B cell (primary cell): ENCODE results near the gene MGST1. TPM values are rescaled to one million over a fixed set of nuclear protein-coding genes. Genes with fewer than 3 reads are reported as not detected.

ENCODE experiments used
- ATAC-seq: fragments of 200-7000 bp; cut with Tn5 transposase; one replicate; pipeline ENCODE4 v1.10.0; 2021; ENCODE audit warnings: low read depth, mild to moderate bottlenecking, moderate number of reproducible peaks, moderate library complexity
- CTCF ChIA-PET: fragments of 350-600 bp; sonication (Branson Sonifier 250); formaldehyde crosslinking; loops from one replicate; lab custom pipeline; 2021; ENCODE audit warnings: antibody characterized with exemption, inconsistent platforms; lab: Charles Lee
- POLR2A ChIA-PET: fragments of 350-600 bp; sonication (Branson Sonifier 250); formaldehyde crosslinking; loops from one replicate; lab custom pipeline; 2021; ENCODE audit warnings: antibody characterized with exemption; lab: Charles Lee
- DNase-seq: peaks from one replicate; pipeline ENCODE4 v3.0.0; 2013
- H2AFZ ChIP-seq: 2 replicates; pipeline ENCODE4 v1.6.1; 2012; ENCODE audit warnings: mild to moderate bottlenecking, low read depth, low read length; ENCODE audit not compliant: insufficient read depth, poor library complexity, severe bottlenecking
- H3K27ac ChIP-seq, 2 donors: 1 replicate in 1 of 2; 2 replicates in 1 of 2; pipeline ENCODE4 v1.5.1; 2012 to 2013; ENCODE audit warnings: low read length in 2 of 2, mild to moderate bottlenecking in 2 of 2, moderate library complexity in 1 of 2
- H3K27me3 ChIP-seq, 4 experiments: fragments of 200-600 bp in 1 of 4; sonication (generic) in 1 of 4; replicated peaks in 1 of 4; 1 replicate in 2 of 4; 2 replicates in 2 of 4; pipeline versions ENCODE4 v1.6.1 to v1.7.0; 2013 to 2016; ENCODE audit warnings: low read length in 3 of 4, mild to moderate bottlenecking in 2 of 4, mixed read lengths in 1 of 4, moderate library complexity in 1 of 4; ENCODE audit not compliant: insufficient read depth in 4 of 4, control insufficient read depth in 3 of 4; ENCODE audit errors: control extremely low read depth in 1 of 4
- H3K36me3 ChIP-seq, 2 experiments: replicated peaks in 1 of 2; 1 replicate in 1 of 2; 2 replicates in 1 of 2; pipeline versions ENCODE4 v1.6.1 to v1.7.1; 2013; ENCODE audit warnings: low read length in 1 of 2; ENCODE audit not compliant: insufficient read depth in 2 of 2, control insufficient read depth in 1 of 2; ENCODE audit errors: control extremely low read depth in 1 of 2, extremely low read depth in 1 of 2
- H3K4me1 ChIP-seq, 2 donors: fragments of 200-600 bp in 1 of 2; sonication (generic) in 1 of 2; 1 replicate in 1 of 2; 2 replicates in 1 of 2; pipeline versions ENCODE4 v1.5.1 to v1.6.1; 2013 to 2017; ENCODE audit warnings: low read length in 2 of 2; ENCODE audit not compliant: control insufficient read depth in 2 of 2, insufficient read depth in 2 of 2
- H3K4me2 ChIP-seq: replicated peaks from 2 replicates; pipeline ENCODE3; 2012; ENCODE audit warnings: mild to moderate bottlenecking, low read depth, low read length; ENCODE audit not compliant: poor library complexity, severe bottlenecking
- H3K4me3 ChIP-seq, 5 experiments: fragments of 200-600 bp in 1 of 5; sonication (generic) in 1 of 5; 1 replicate in 3 of 5; 2 replicates in 2 of 5; pipeline versions ENCODE4 v1.5.1 to v1.7.0; 2011 to 2016; ENCODE audit warnings: low read length in 4 of 5, mild to moderate bottlenecking in 4 of 5, low read depth in 2 of 5, control low read depth in 1 of 5, moderate library complexity in 1 of 5; ENCODE audit not compliant: insufficient read depth in 1 of 5; ENCODE audit errors: control extremely low read depth in 1 of 5, extremely low read depth in 1 of 5
- H3K79me2 ChIP-seq: fragments of 200-600 bp; sonication (generic); one replicate; pipeline ENCODE4 v1.6.0; 2016; ENCODE audit warnings: low read length; ENCODE audit not compliant: control insufficient read depth, insufficient read depth
- H3K9ac ChIP-seq: fragments of 200-600 bp; sonication (generic); 2 replicates; pipeline ENCODE4 v1.6.1; 2017; ENCODE audit warnings: mild to moderate bottlenecking, low read length, moderate library complexity
- H3K9me3 ChIP-seq, 3 donors: one replicate each; pipeline versions ENCODE4 v1.6.1 to v1.7.1; 2013; ENCODE audit warnings: low read length in 2 of 3; ENCODE audit not compliant: control insufficient read depth in 2 of 3, insufficient read depth in 1 of 3; ENCODE audit errors: control extremely low read depth in 1 of 3
- H4K20me1 ChIP-seq: 2 replicates; pipeline ENCODE4 v1.6.0; 2012; ENCODE audit warnings: mild to moderate bottlenecking, low read length; ENCODE audit not compliant: insufficient read depth, control insufficient read depth, poor library complexity, severe bottlenecking
- H3K27ac Mint-ChIP-seq: one replicate; pipeline ENCODE4 v1.8.0; 2021; ENCODE audit warnings: mixed read lengths
- H3K27me3 Mint-ChIP-seq: one replicate; pipeline ENCODE4 v1.8.0; 2021; ENCODE audit warnings: mixed read lengths
- H3K4me1 Mint-ChIP-seq: one replicate; pipeline ENCODE4 v1.8.0; 2021; ENCODE audit warnings: mixed read lengths
- H3K4me3 Mint-ChIP-seq: one replicate; pipeline ENCODE4 v1.8.0; 2021; ENCODE audit warnings: mixed read lengths
- H3K9me3 Mint-ChIP-seq: one replicate; pipeline ENCODE4 v1.8.0; 2022; ENCODE audit warnings: mixed read lengths; ENCODE audit not compliant: insufficient read depth
- EZH2 ChIP-seq: IDR thresholded peaks from 2 replicates; pipeline ENCODE4 v1.6.1; 2012; ENCODE audit warnings: borderline replicate concordance, low read depth, mild to moderate bottlenecking, moderate library complexity, low read length; ENCODE audit not compliant: insufficient read depth, poor library complexity, severe bottlenecking
- whole genome bisulfite sequencing: methylation state at CpG from one replicate; pipeline ENCODE4 v1.1.5; 2013; ENCODE audit warnings: missing lambda C conversion rate; ENCODE audit not compliant: insufficient coverage; 5-methylcytosine and 5-hydroxymethylcytosine counted together
- intact Hi-C: fragments of 100-400 bp; cut with micrococcal nuclease; formaldehyde crosslinking; loops from one replicate; pipeline ENCODE4 v1.10.0; 2022
- polyA plus RNA-seq: library from polyadenylated mRNA; depleted of rRNA; stranded (reverse); fragments of >200 nt; gene quantifications from 2 replicates; pipeline ENCODE4 v1.2.3, GENCODE V29; 2012
- total RNA-seq, 2 donors: library from RNA; stranded (reverse); fragments of 120-200 nt in 1 of 2; gene quantifications; 1 replicate in 1 of 2; 2 replicates in 1 of 2; pipeline versions ENCODE4 v1.2.3 to v1.2.4, GENCODE V29; 2013 to 2022
- TF ChIP-seq, protein P1 (sequence below): fragments of 200-600 bp; IDR thresholded peaks from one replicate; pipeline ENCODE4 v1.8.0; 2022; ENCODE audit warnings: antibody characterized with exemption, mild to moderate bottlenecking

MGST1 gene
- total and polyA plus RNA-seq, 2 donors (not counting 1 experiment from before 2014, with no cell fraction given) = 0.25 TPM; not detected in 1

DNA sequence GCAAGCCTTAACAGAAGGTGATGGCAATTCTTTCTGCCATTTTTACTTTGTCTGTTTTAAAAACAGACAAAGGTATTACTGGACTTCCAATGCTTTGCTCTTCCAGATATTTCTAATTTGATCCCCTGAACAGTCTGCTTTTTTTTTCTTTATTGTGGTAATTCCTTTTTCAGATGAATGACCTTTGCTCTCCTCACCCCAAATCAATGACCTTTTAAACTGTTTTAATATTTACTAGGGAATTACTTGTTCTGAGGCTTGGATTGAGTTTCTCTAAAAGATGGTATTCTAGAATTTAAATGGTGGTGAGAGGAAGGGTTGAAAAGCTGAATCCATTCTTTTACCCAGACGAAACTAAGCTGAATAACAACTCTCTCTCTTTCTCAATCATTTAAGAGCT is 2.3 kb upstream of the MGST1 start:
- H3K4me1 Mint-ChIP-seq = peaks cover 2% of the 10 kb centered on the region
- Histone ChIP-seq H3K4me3 (no peak overlapping the region), H3K27me3 (peaks cover 0 to 7% (median 0%) of the 10 kb centered on the region in 4 experiments), H4K20me1 (no peaks in the 10 kb centered on the region), H3K27ac (no peak overlapping the region), H3K4me1 (no peaks in the 10 kb centered on the region), H3K9me3 (peaks cover 0 to 3% (median 0%) of the 10 kb centered on the region in 3 donors), H3K36me3 (no peaks in the 10 kb centered on the region), H3K79me2 (no peaks in the 10 kb centered on the region), H3K4me2 (no peak overlapping the region), H3K9ac (no peak overlapping the region), H2AFZ (no peak overlapping the region)
- TF ChIP-seq EZH2 = no peak
- TF ChIP-seq, protein P1, sequence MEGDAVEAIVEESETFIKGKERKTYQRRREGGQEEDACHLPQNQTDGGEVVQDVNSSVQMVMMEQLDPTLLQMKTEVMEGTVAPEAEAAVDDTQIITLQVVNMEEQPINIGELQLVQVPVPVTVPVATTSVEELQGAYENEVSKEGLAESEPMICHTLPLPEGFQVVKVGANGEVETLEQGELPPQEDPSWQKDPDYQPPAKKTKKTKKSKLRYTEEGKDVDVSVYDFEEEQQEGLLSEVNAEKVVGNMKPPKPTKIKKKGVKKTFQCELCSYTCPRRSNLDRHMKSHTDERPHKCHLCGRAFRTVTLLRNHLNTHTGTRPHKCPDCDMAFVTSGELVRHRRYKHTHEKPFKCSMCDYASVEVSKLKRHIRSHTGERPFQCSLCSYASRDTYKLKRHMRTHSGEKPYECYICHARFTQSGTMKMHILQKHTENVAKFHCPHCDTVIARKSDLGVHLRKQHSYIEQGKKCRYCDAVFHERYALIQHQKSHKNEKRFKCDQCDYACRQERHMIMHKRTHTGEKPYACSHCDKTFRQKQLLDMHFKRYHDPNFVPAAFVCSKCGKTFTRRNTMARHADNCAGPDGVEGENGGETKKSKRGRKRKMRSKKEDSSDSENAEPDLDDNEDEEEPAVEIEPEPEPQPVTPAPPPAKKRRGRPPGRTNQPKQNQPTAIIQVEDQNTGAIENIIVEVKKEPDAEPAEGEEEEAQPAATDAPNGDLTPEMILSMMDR = no peak
- no CpG with 5 or more reads among the region's 1 CpG for WGBS
- no peak overlapping the region for H3K4me3 Mint-ChIP-seq
- intact Hi-C loops = no loop called here
- ChIA-PET CTCF (no interaction called here), POLR2A (no interaction called here)
- H3K27ac Mint-ChIP-seq = no peak overlapping the region
- peaks cover 22% of the 10 kb centered on the region for H3K27me3 Mint-ChIP-seq
- no peak for ATAC-seq
- DNase-seq = no peak
- no peaks in the 10 kb centered on the region for H3K9me3 Mint-ChIP-seq

DNA sequence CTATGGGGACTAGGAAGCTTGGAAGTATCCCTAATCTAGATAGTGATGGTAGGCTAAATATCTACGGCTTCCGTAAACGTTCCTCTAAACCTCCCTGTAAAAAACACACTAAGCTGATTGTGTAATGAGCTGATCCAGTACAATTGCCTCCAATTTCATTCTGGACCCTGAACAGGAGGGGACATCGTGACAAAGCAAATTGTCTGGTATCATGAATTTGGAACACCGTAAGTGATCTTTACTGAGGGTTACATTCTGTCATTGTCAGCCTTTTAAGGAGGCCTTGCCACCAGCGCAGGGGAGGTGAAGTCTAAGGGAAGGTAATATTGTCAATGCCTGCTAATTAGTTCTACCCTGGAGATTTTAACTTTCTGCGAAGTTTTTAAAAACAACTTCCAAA is 487 bp upstream of the MGST1 start:
- no peak for DNase-seq
- CTCF ChIA-PET = no interaction called here
- POLR2A ChIA-PET = no interaction called here
- H3K27ac ChIP-seq = no peak overlapping the region
- no peak overlapping the region for H3K4me3 Mint-ChIP-seq
- H3K36me3 ChIP-seq = no peaks in the 10 kb centered on the region
- TF ChIP-seq, protein P1 = no peak
- no peak for TF ChIP-seq EZH2
- WGBS = 50% methylated on average over 2 of the region's 7 CpGs
- no peaks in the 10 kb centered on the region for H3K9me3 Mint-ChIP-seq
- intact Hi-C loops = no loop called here
- H3K27me3 ChIP-seq = peaks cover 0 to 7% (median 0%) of the 10 kb centered on the region in 4 experiments
- no peak overlapping the region for H2AFZ ChIP-seq
- H3K4me1 ChIP-seq = no peaks in the 10 kb centered on the region
- H3K4me3 ChIP-seq = no peak overlapping the region
- no peak overlapping the region for H3K27ac Mint-ChIP-seq
- H3K79me2 ChIP-seq = no peaks in the 10 kb centered on the region
- peaks cover 0 to 3% (median 0%) of the 10 kb centered on the region in 3 donors for H3K9me3 ChIP-seq
- no peaks in the 10 kb centered on the region for H4K20me1 ChIP-seq
- H3K4me1 Mint-ChIP-seq = peaks cover 2% of the 10 kb centered on the region
- H3K9ac ChIP-seq = no peak overlapping the region
- H3K4me2 ChIP-seq = no peak overlapping the region
- H3K27me3 Mint-ChIP-seq = peaks cover 25% of the 10 kb centered on the region
- ATAC-seq = no peak
